Measurements from ENCODE around the gene MARCHF9.

The MARCHF9 gene

GRCh38 chr12:57777367-57777766 lies 22.5 kb downstream of the MARCHF9 start:
- Histone ChIP-seq H4K20me1 (ENCODE audit: low read depth, low read length) (no peaks in the 10 kb centered on the region), H3K9me3 (ENCODE audit: insufficient read depth, low read length) (no peaks in the 10 kb centered on the region), H3K27ac (ENCODE audit: low read depth, low read length) (no peak overlapping the region), H3K9ac (ENCODE audit: low read length) (no peak overlapping the region), H3F3A (ENCODE audit: insufficient read depth) (0 out of 2 replicates have a peak, but pooled peaks cover 5% of the 10 kb centered on the region), H3K79me2 (ENCODE audit: insufficient read depth, low read length) (no peaks in the 10 kb centered on the region), H3K9me2 (replicated peaks; ENCODE audit: insufficient read depth, low read length) (no peaks in the 10 kb centered on the region), H2AFZ (ENCODE audit: low read depth, low read length, severe bottlenecking) (no peak overlapping the region), H3K4me2 (ENCODE audit: low read depth, low read length, poor library complexity, severe bottlenecking) (no peak overlapping the region), H3K27me3 (ENCODE audit: low read length) (no peaks in the 10 kb centered on the region), H3K36me3 (ENCODE audit: low read length) (no peaks in the 10 kb centered on the region), H3K4me3 (ENCODE audit: insufficient read depth, low read length, poor library complexity, severe bottlenecking) (no peak overlapping the region)
- TF ChIP-seq EZH2phosphoT487 (conservative IDR thresholded peaks at IDR 0.05; ENCODE audit: low read length) (no peak), CTCF (IDR thresholded peaks at IDR 0.05; ENCODE audit: insufficient read depth, low read length, poor library complexity, severe bottlenecking) (no peak)

DNA sequence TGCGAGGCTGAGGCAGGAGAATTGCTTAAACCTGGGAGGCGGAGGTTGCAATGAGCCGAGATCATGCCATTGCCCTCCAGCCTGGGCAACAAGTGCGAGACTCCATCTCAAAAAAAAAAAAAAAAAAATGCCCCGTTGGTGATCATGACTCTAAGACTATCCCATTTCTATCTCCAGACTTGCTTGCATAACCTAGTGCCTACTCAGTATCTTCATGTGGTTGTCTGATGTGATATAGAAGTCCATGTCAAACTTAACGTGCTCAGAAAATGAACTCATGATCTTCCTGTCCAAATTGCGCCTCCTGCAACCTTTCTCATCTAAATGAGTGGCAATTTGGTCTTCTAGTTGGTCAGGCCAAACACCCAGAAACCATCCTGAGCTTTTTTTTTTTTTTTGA lies 23.0 kb downstream of the MARCHF9 start:
- H3K27ac ChIP-seq (ENCODE audit: low read depth, low read length), result no peak overlapping the region
- H3K9me2 ChIP-seq (replicated peaks; ENCODE audit: insufficient read depth, low read length), result no peaks in the 10 kb centered on the region
- H3K27me3 ChIP-seq (ENCODE audit: low read length), result no peaks in the 10 kb centered on the region
- no peak overlapping the region for H3K4me2 ChIP-seq (ENCODE audit: low read depth, low read length, poor library complexity, severe bottlenecking)
- H3K79me2 ChIP-seq (ENCODE audit: insufficient read depth, low read length), result peaks cover 3% of the 10 kb centered on the region
- H3K4me3 ChIP-seq (ENCODE audit: insufficient read depth, low read length, poor library complexity, severe bottlenecking), result no peak overlapping the region
- no peaks in the 10 kb centered on the region for H3K9me3 ChIP-seq (ENCODE audit: insufficient read depth, low read length)
- TF ChIP-seq CTCF (IDR thresholded peaks at IDR 0.05; ENCODE audit: insufficient read depth, low read length, poor library complexity, severe bottlenecking), result no peak
- TF ChIP-seq EZH2phosphoT487 (conservative IDR thresholded peaks at IDR 0.05; ENCODE audit: low read length), result no peak
- H4K20me1 ChIP-seq (ENCODE audit: low read depth, low read length), result no peaks in the 10 kb centered on the region
- H3K9ac ChIP-seq (ENCODE audit: low read length), result no peak overlapping the region
- 0 out of 2 replicates have a peak, but pooled peaks cover 5% of the 10 kb centered on the region for H3F3A ChIP-seq (ENCODE audit: insufficient read depth)
- no peaks in the 10 kb centered on the region for H3K36me3 ChIP-seq (ENCODE audit: low read length)
- no peak overlapping the region for H2AFZ ChIP-seq (ENCODE audit: low read depth, low read length, severe bottlenecking)

- H3K4me3 ChIP-seq (ENCODE audit: insufficient read depth, low read length, poor library complexity, severe bottlenecking), result no peak overlapping the region
- H2AFZ ChIP-seq (ENCODE audit: low read depth, low read length, severe bottlenecking), result no peak overlapping the region
- no peaks in the 10 kb centered on the region for H4K20me1 ChIP-seq (ENCODE audit: low read depth, low read length)
- no peaks in the 10 kb centered on the region for H3K9me3 ChIP-seq (ENCODE audit: insufficient read depth, low read length)
- no peaks in the 10 kb centered on the region for H3K27me3 ChIP-seq (ENCODE audit: low read length)
- no peak overlapping the region for H3K27ac ChIP-seq (ENCODE audit: low read depth, low read length)
- H3K9ac ChIP-seq (ENCODE audit: low read length), result no peak overlapping the region
- H3K4me2 ChIP-seq (ENCODE audit: low read depth, low read length, poor library complexity, severe bottlenecking), result no peak overlapping the region
- H3K36me3 ChIP-seq (ENCODE audit: low read length), result no peaks in the 10 kb centered on the region
- peaks cover 16% of the 10 kb centered on the region for H3K79me2 ChIP-seq (ENCODE audit: insufficient read depth, low read length)
- H3K9me2 ChIP-seq (replicated peaks; ENCODE audit: insufficient read depth, low read length), result no peaks in the 10 kb centered on the region
- no peak for TF ChIP-seq CTCF (IDR thresholded peaks at IDR 0.05; ENCODE audit: insufficient read depth, low read length, poor library complexity, severe bottlenecking)
- TF ChIP-seq EZH2phosphoT487 (conservative IDR thresholded peaks at IDR 0.05; ENCODE audit: low read length), result no peak
- no peaks in the 10 kb centered on the region for H3F3A ChIP-seq (ENCODE audit: insufficient read depth)
Observed at GRCh38 chr12:57779736-57780135, 24.8 kb downstream of the MARCHF9 start.
